Ramos (cell line): ENCODE results near the gene STIM1.

Experiments
- in situ Hi-C: fragments of 300-500 bp; cut with MboI; formaldehyde crosslinking; loops from one replicate; pipeline ENCODE4 v1.14.3; 2022; ENCODE audit warnings: low sequenced_read_pairs; ENCODE audit not compliant: unreplicated experiment

Gene STIM1

GRCh38 chr11:3939651-3940190 is 84.3 kb downstream of the STIM1 start:
- in situ Hi-C loops: no loop called here

GRCh38 chr11:3942160-3942955 is 86.9 kb downstream of the STIM1 start:
- in situ Hi-C loops: no loop called here

- in situ Hi-C loops: no loop called here
Observed at GRCh38 chr11:3942956-3943497, 87.6 kb downstream of the STIM1 start.

- in situ Hi-C loops: no loop called here
Observed at GRCh38 chr11:3944198-3944597, 88.7 kb downstream of the STIM1 start.

GRCh38 chr11:3946455-3947017 is 91.1 kb downstream of the STIM1 start:
- in situ Hi-C loops: no loop called here

GRCh38 chr11:3947061-3947460 is 91.6 kb downstream of the STIM1 start:
- in situ Hi-C loops: no loop called here

GRCh38 chr11:3949125-3949524 is 93.7 kb downstream of the STIM1 start:
- in situ Hi-C loops: no loop called here

GRCh38 chr11:3950996-3951660 is 95.7 kb downstream of the STIM1 start:
- in situ Hi-C loops: no loop called here

- in situ Hi-C loops: no loop called here
Observed at GRCh38 chr11:3952715-3953114, 97.3 kb downstream of the STIM1 start.

GRCh38 chr11:3953327-3953726 is 97.9 kb downstream of the STIM1 start:
- in situ Hi-C loops: no loop called here

- in situ Hi-C loops: no loop called here
Observed at GRCh38 chr11:3954448-3955298, 99.2 kb downstream of the STIM1 start.

GRCh38 chr11:3955299-3955665 is 99.8 kb downstream of the STIM1 start:
- in situ Hi-C loops: no loop called here

GRCh38 chr11:3956038-3956437 is 100.6 kb downstream of the STIM1 start:
- in situ Hi-C loops: no loop called here

- in situ Hi-C loops: no loop called here
Observed at GRCh38 chr11:3956748-3957147, 101.3 kb downstream of the STIM1 start.

GRCh38 chr11:3957437-3957836 is 102.0 kb downstream of the STIM1 start:
- in situ Hi-C loops: no loop called here

GRCh38 chr11:3958281-3958680 is 102.8 kb downstream of the STIM1 start:
- in situ Hi-C loops: no loop called here

- in situ Hi-C loops: no loop called here
Observed at GRCh38 chr11:3959015-3959902, 103.8 kb downstream of the STIM1 start.

- in situ Hi-C loops: no loop called here
Observed at GRCh38 chr11:3959903-3960265, 104.4 kb downstream of the STIM1 start.

- in situ Hi-C loops: no loop called here
Observed at GRCh38 chr11:3962406-3962840, 107.0 kb downstream of the STIM1 start.
